Measurements from ENCODE around the gene TULP1. TPM values are rescaled to one million over a fixed set of nuclear protein-coding genes. Genes with fewer than 3 reads are reported as not detected.

Gene TULP1
- total and polyA plus RNA-seq, 4 donors: 0.05 to 2.6 (median 0.26) TPM; not detected in 1

- no peak for TF ChIP-seq CTCF (IDR thresholded peaks at IDR 0.05; ENCODE audit: control extremely low read depth, extremely low read depth)
- WGBS, 2 donors: 84 to 85% methylated on average over 4 of the region's 4 CpGs
- H3K36me3 ChIP-seq (ENCODE audit: control insufficient read depth in 4 of 4, insufficient read depth in 4 of 4, low read length in 4 of 4): peaks cover 0 to 45% (median 25%) of the 10 kb centered on the region in 4 donors
These were observed 37.1 kb downstream of the TULP1 start for GRCh38 chr6:35475573-35475972.

GRCh38 chr6:35474942-35475570, 37.6 kb downstream of the TULP1 start:
- no peak for TF ChIP-seq CTCF (IDR thresholded peaks at IDR 0.05; ENCODE audit: control extremely low read depth, extremely low read depth)
- Histone ChIP-seq H3K4me1 (ENCODE audit: control insufficient read depth in 5 of 5, insufficient read depth in 5 of 5, low read length in 5 of 5) (peaks cover 0 to 7% (median 3%) of the 10 kb centered on the region in 5 donors), H3K9me3 (ENCODE audit: control insufficient read depth in 4 of 4, insufficient read depth in 3 of 4, low read length in 3 of 4) (no peaks in the 10 kb centered on the region), H3K27ac (ENCODE audit: low read depth in 1 of 2, low read length in 1 of 2) (no peak overlapping the region), H3K36me3 (ENCODE audit: control insufficient read depth in 4 of 4, insufficient read depth in 4 of 4, low read length in 4 of 4) (peaks cover 0 to 49% (median 28%) of the 10 kb centered on the region in 4 donors), H3K9ac (ENCODE audit: insufficient read depth in 1 of 2, low read length in 2 of 2) (no peak overlapping the region), H3K4me3 (no peak overlapping the region), H3K27me3 (ENCODE audit: control insufficient read depth in 3 of 3, insufficient read depth in 3 of 3, low read length in 2 of 3) (no peaks in the 10 kb centered on the region)
- ATAC-seq (ENCODE audit: insufficient read depth, low FRiP score) (no peak), DNase-seq (no peak)
- 95 to 96% methylated on average over 20 of the region's 20 CpGs for WGBS, 2 donors

More at GRCh38 chr6:35475573-35475972, 37.1 kb downstream of the TULP1 start:
- Histone ChIP-seq H3K4me3 (no peak overlapping the region), H3K27ac (ENCODE audit: low read depth in 1 of 2, low read length in 1 of 2) (no peak overlapping the region), H3K4me1 (ENCODE audit: control insufficient read depth in 5 of 5, insufficient read depth in 5 of 5, low read length in 5 of 5) (peaks cover 0 to 2% (median 1%) of the 10 kb centered on the region in 5 donors), H3K9me3 (ENCODE audit: control insufficient read depth in 4 of 4, insufficient read depth in 3 of 4, low read length in 3 of 4) (no peaks in the 10 kb centered on the region), H3K9ac (ENCODE audit: insufficient read depth in 1 of 2, low read length in 2 of 2) (no peak overlapping the region), H3K27me3 (ENCODE audit: control insufficient read depth in 3 of 3, insufficient read depth in 3 of 3, low read length in 2 of 3) (no peaks in the 10 kb centered on the region)
- ATAC-seq (ENCODE audit: insufficient read depth, low FRiP score): no peak
- DNase-seq: no peak

- H3K4me3 ChIP-seq: no peak overlapping the region
- DNase-seq (no peak), ATAC-seq (ENCODE audit: insufficient read depth, low FRiP score) (no peak)
- H3K36me3 ChIP-seq (ENCODE audit: control insufficient read depth in 4 of 4, insufficient read depth in 4 of 4, low read length in 4 of 4): peaks cover 0 to 52% (median 31%) of the 10 kb centered on the region in 4 donors
- H3K27me3 ChIP-seq (ENCODE audit: control insufficient read depth in 3 of 3, insufficient read depth in 3 of 3, low read length in 2 of 3): no peaks in the 10 kb centered on the region
- WGBS, 2 donors: 90 to 91% methylated on average over 12 to 14 of the region's 14 CpGs
- H3K27ac ChIP-seq (ENCODE audit: low read depth in 1 of 2, low read length in 1 of 2): no peak overlapping the region
- peaks cover 0 to 14% (median 5%) of the 10 kb centered on the region in 5 donors for H3K4me1 ChIP-seq (ENCODE audit: control insufficient read depth in 5 of 5, insufficient read depth in 5 of 5, low read length in 5 of 5)
- TF ChIP-seq CTCF (IDR thresholded peaks at IDR 0.05; ENCODE audit: control extremely low read depth, extremely low read depth): no peak
- H3K9me3 ChIP-seq (ENCODE audit: control insufficient read depth in 4 of 4, insufficient read depth in 3 of 4, low read length in 3 of 4): no peaks in the 10 kb centered on the region
- no peak overlapping the region for H3K9ac ChIP-seq (ENCODE audit: insufficient read depth in 1 of 2, low read length in 2 of 2)
These were observed 38.4 kb downstream of the TULP1 start for GRCh38 chr6:35474131-35474941.
